ENCODE results near the gene PHF5A.

The PHF5A gene

GRCh38 chr22:41411021-41411851, 57.3 kb downstream of the PHF5A start:
- no peak for DNase-seq

GRCh38 chr22:41410311-41410751, 58.2 kb downstream of the PHF5A start:
- no peak for DNase-seq

Data from kidney glomerular epithelial cell (primary cell).